Kidney capillary endothelial cell (primary cell): Measurements from ENCODE around the gene HS3ST5.
A peak's percentile ranks its signal among the peaks of the same experiment; 100 is the strongest.

Source experiments
- DNase-seq: peaks from one replicate; pipeline ENCODE4 v3.0.0-alpha.2; 2018; ENCODE audit warnings: low spot score

HS3ST5 gene, protein sequence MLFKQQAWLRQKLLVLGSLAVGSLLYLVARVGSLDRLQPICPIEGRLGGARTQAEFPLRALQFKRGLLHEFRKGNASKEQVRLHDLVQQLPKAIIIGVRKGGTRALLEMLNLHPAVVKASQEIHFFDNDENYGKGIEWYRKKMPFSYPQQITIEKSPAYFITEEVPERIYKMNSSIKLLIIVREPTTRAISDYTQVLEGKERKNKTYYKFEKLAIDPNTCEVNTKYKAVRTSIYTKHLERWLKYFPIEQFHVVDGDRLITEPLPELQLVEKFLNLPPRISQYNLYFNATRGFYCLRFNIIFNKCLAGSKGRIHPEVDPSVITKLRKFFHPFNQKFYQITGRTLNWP

GRCh38 chr6:114342826-114343781 lies at the start of gene HS3ST5:
HS3ST5 (minus strand) TSS chr6:114343023; CDS start chr6:114062845, 280,178 bp downstream.
- DNase-seq, result peak; percentile 8

DNA sequence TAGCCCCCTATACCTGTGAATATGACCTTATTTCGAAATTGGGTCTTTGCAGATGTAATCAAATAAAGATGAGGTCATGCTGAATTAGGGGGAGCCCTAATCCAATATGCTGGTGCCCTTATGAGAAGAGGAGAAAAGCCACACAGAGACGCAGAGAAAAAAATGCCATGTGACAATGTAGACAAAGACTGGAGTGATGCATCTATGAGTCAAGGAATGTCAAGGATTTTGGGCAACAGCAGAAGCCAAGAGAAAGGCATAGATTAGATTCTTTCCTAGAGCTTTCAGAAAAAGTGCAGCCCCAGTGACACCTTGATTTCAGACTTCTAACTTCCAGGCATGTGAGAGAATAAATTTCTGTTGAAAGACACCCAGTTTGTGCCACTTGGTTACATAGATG lies 47.4 kb upstream of the HS3ST5 start:
- no peak for DNase-seq

GRCh38 chr6:114389111-114389510 lies 46.3 kb upstream of the HS3ST5 start:
- DNase-seq, result no peak

DNA sequence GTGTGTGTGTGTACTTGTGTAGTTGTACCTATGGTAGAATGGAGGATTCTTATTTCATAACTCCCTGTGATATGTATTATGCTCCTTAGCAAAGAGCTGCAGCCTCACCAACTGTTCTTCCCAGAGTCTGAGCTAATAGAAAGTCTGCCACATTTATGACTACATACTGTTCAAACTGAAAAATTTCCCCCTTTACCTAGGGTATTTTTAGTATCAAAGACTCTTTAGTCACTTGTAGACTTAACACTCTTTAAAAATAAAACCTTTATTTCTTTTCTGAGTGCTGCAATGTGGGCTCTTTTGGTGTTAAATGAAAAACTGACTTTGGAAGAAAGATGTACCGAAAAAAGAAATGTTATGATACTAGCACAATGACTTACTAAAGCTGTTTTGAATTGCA lies 39.6 kb upstream of the HS3ST5 start:
- DNase-seq, result no peak

DNA sequence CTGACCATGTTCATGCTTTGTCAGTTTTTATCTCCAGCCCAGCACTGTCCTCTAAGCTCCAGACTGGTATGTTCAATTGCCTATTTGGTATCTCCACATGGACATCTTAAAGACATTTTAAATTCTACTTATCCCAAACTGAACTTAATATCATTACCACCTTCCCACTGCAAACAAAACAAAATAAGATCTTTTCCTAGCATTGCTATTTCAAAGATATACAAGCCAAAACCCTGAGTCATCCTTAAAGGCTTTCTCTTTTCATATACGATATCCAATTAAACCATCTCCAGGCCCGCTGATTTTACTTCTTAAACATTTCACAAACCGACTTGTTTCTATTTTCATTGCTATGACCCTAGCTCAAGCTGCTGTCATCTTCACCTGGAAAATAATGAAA lies 35.1 kb upstream of the HS3ST5 start:
- no peak for DNase-seq

DNA sequence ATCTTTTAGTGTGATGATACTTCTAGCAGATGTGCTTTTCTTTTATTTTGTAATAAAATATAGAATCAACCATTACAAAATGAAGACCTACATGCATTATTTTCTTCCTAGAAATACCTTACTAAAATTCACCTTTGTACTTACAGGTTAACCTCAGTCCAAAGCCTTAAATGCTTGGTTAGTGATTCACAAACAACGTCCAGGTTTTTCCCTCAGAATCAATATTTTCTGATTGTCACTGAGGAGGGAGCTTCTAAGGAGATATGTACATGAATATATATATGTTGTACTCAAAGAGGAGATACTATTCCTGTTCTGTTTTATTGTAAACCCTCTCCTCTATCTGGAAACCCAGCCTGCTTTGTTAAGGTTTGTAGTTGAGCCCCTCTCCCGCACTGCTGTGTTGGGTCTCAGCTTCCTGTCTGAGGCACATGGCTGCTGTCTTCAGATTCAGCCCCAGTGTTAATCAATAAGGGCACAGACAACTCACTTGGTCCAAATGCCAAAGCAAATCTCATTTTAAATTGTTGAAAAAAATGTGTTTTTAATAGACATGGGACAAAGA lies 33.9 kb upstream of the HS3ST5 start:
- no peak for DNase-seq

DNA sequence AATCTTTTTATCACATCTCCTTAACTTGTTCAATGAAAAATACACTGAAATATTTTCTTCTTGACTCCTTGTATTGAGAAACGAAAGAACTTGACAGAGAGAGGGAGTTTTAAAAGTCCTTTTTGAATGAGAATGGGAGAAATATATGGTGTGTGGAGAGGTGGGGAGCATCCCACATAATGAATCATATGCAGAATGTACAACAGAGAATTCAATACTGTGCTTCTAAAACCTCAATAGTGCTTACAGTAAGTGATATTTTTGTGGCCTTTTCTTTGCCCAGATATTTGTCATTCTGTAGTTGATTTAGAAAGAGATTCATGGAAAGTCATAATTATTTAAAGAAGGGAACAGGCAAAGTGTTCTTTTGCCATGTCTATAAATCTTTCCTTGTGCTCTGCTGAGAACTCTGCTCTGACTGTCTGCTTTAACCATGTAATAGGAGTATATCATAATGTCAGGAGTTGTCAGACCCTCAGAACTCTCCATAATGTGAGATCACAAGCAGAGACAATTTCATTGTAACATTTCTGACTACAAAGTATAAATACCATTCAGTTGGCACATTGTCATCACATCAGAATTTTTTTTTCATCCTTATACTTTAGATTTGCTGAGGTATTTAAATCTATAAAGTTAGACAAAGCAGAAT lies 32.8 kb upstream of the HS3ST5 start:
- no peak for DNase-seq

GRCh38 chr6:114367315-114367961 lies 24.6 kb upstream of the HS3ST5 start:
- DNase-seq, result no peak

GRCh38 chr6:114366899-114367298 lies 24.1 kb upstream of the HS3ST5 start:
- no peak for DNase-seq

DNA sequence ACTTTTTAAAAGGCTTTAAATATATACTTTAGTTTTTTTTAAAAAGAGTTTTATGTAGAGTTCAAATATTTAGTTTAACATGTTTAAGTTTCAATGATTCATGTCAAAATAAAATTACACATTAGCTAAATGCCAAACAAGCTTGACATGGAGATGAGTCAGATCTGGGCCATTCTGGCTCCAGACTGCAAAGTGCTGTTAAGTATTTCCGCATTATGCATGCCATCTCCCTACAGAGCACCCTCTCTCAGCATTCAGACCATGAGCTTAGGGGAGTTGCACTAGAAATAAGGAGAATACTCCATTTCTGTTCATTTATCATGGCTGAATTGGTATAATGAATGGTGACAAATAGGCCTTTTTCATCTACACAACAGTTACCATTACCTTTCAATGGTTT lies 21.5 kb upstream of the HS3ST5 start:
- DNase-seq, result no peak

- no peak for DNase-seq
Measured at GRCh38 chr6:114362957-114363356, 20.1 kb upstream of the HS3ST5 start.

GRCh38 chr6:114362396-114362795 lies 19.6 kb upstream of the HS3ST5 start:
- no peak for DNase-seq

- no peak for DNase-seq
Measured at GRCh38 chr6:114361036-114361435, 18.2 kb upstream of the HS3ST5 start.

DNA sequence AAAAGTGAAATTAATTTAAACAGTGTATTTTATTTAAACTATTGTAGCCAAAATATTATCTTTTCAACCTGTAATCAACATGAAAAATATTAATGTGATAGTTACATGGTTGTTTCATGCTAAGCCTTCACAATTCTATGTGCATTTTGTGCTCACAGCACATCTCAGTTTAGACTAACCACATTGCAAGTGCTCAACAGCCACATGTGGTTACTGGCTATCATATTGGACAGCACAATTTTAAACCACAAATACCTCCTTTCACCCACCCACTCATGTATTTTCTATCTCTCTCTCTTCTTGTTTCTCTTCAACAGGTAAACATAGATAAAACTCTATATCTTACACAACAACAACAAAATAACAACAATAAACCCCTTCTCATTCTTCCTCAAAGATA lies 12.5 kb upstream of the HS3ST5 start:
- no peak for DNase-seq

- DNase-seq, result no peak
Measured at GRCh38 chr6:114354482-114354881, 11.7 kb upstream of the HS3ST5 start.

GRCh38 chr6:114346451-114346850 lies 3.6 kb upstream of the HS3ST5 start:
- no peak for DNase-seq

DNA sequence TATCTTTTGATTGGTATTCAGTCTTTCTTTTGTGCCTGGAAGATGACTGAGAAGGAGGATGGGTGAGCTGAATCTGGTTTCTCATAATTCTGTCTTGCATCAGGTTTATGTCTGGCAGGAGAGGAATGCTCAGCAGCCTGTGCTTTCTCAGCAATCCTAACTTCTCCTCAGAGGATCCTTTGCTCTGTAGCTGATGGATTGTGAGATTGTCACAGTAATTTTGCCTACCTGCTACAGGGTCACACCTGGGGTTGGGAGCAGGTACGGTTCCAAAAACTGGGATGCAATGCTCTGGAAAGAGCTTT lies 2.1 kb upstream of the HS3ST5 start:
- DNase-seq, result no peak

GRCh38 chr6:114344246-114344970 lies 1.6 kb upstream of the HS3ST5 start:
- no peak for DNase-seq

GRCh38 chr6:114343782-114344144 lies 940 bp upstream of the HS3ST5 start:
- no peak for DNase-seq

DNA sequence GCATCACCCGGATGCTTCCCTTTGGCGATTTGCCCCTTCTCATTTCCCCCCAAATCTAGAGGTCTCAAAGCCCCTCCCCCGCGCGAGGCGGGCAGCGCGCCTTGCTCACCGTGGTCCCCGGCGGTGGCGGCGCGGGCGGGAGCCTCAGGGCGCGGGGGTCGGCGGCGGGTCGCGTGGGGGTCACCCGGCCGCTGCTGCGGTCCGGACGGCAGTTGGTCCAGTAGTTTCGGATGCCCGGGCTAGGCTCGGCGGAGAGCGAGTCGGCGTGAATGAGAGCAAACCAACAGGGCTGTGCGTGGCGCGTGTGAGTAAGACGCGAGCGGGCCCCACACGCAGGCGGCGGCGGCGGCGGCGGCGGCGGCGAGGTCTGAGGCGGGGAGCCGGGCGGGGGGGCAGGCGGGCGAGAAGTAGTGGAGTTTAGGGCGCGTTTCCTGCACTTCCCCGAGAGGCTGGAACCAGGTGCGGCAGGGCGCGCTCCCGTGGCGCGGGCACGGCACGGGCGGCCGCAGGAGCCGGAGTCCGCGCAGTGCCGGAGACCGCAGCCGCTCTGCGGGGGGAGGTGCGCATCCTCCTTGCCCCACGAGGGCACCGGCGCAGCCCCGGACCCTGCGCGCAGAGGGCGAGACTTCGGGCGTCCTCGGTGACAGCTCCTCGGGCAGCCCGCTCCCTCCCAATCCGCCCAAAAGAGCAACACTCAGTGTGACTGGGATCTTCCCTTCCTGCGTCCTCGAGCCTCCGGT lies 567 bp downstream of the HS3ST5 start:
- no peak for DNase-seq

GRCh38 chr6:114339706-114340105 lies 3.1 kb downstream of the HS3ST5 start:
- no peak for DNase-seq
